ENCODE measurements around the gene IRGC.

DNA sequence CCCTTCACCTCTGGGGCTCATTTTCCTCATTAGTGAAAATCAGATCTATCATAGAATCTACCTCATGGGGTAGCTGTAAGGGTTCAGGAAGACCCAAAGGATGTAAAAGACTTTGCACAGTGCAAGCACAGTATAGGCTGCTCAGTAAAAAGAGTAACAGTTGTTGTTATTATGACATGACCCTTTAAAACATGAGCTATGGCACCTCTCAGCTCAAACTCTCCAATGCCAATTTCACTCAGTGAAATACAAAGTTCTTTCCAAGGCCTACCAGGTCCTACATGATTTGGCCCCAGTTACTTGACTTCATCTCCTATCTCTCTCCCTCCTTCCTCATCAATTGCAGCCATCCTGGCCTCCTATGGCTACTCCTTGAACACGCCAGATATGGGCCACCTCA lies 34.0 kb downstream of the IRGC start:
- TF ChIP-seq, protein P1, sequence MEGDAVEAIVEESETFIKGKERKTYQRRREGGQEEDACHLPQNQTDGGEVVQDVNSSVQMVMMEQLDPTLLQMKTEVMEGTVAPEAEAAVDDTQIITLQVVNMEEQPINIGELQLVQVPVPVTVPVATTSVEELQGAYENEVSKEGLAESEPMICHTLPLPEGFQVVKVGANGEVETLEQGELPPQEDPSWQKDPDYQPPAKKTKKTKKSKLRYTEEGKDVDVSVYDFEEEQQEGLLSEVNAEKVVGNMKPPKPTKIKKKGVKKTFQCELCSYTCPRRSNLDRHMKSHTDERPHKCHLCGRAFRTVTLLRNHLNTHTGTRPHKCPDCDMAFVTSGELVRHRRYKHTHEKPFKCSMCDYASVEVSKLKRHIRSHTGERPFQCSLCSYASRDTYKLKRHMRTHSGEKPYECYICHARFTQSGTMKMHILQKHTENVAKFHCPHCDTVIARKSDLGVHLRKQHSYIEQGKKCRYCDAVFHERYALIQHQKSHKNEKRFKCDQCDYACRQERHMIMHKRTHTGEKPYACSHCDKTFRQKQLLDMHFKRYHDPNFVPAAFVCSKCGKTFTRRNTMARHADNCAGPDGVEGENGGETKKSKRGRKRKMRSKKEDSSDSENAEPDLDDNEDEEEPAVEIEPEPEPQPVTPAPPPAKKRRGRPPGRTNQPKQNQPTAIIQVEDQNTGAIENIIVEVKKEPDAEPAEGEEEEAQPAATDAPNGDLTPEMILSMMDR (IDR thresholded peaks at IDR 0.05), result no peak
- TF ChIP-seq POLR2AphosphoS5 (IDR thresholded peaks at IDR 0.05), result no peak
- TF ChIP-seq EP300 (IDR thresholded peaks at IDR 0.05; ENCODE audit: low read depth), result no peak
- no peak for TF ChIP-seq POLR2A (IDR thresholded peaks at IDR 0.05)

Measured in transverse colon (tissue), 4 donors.